Measurements from ENCODE around the gene RNF220.
"Not testable (repeated sequence)": the region's sequence is repeated elsewhere in the genome, so short reads cannot be mapped to it uniquely, and the experiment has no call there.

The RNF220 gene

DNA sequence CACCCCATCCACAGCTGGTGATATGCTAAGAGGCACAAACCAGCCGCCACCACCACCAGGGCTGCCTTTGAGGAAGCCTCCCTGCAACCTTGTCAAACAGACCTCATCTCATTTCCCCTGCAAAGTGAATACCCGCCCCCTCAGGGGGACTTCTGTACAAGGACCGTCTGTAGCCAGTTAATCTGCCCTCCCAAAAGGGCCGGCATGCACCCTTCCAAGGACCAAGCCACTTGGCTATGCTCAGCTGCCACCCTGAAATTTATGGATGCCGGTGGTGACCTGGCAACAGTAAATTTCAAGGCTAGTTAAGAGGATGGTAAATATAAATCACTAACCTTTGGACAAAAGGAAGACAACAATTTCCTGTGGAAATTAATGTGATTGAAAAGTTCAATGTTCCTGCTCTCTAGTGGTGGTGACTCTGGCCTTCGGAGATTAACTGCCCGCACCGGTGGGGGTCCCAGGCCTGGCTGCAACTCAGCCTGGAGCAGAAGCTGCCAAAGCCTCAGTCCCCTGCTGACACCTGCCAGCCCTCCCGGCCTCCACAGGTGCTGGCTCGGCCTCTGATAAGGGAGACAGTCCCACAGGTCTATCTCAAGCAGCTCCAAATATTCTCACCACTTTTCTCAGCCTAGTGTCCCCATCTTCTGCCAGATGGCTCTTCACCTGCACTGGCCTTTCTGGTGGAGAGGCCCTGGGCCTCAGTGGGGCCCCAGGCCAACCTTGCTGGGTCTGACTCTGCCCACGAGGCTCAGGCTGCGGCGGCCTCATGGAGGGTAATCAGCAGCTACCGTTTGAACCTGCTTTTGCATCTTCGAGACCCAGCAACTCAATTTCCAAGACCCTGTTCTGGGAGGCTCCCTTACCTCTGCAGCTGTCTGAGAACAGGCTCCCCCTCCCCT is 257.0 kb downstream of the RNF220 start:
- FAIRE-seq (no peak), DNase-seq (ENCODE audit: insufficient read length) (no peak)
- no peak for TF ChIP-seq TAF1 (IDR thresholded peaks at IDR 0.05; ENCODE audit: borderline replicate concordance, low read depth, low read length)
- TF ChIP-seq POLR2AphosphoS5 (IDR thresholded peaks at IDR 0.05; ENCODE audit: low read depth, low read length), result no peak
- TF ChIP-seq POLR2A (IDR thresholded peaks at IDR 0.05; ENCODE audit: low read depth, low read length), result no peak

GRCh38 chr1:44662683-44663030 is 257.6 kb downstream of the RNF220 start:
- TF ChIP-seq POLR2AphosphoS5 (IDR thresholded peaks at IDR 0.05; ENCODE audit: low read depth, low read length) (no peak), POLR2A (IDR thresholded peaks at IDR 0.05; ENCODE audit: low read depth, low read length) (no peak), TAF1 (IDR thresholded peaks at IDR 0.05; ENCODE audit: borderline replicate concordance, low read depth, low read length) (no peak)
- FAIRE-seq (no peak), DNase-seq (ENCODE audit: insufficient read length) (no peak)

- FAIRE-seq, result no peak
- no peak for DNase-seq (ENCODE audit: insufficient read length)
- TF ChIP-seq POLR2A (IDR thresholded peaks at IDR 0.05; ENCODE audit: low read depth, low read length), result no peak
- TF ChIP-seq POLR2AphosphoS5 (IDR thresholded peaks at IDR 0.05; ENCODE audit: low read depth, low read length), result no peak
- TF ChIP-seq TAF1 (IDR thresholded peaks at IDR 0.05; ENCODE audit: borderline replicate concordance, low read depth, low read length), result no peak
Measured at GRCh38 chr1:44663417-44663816, 258.4 kb downstream of the RNF220 start.

GRCh38 chr1:44664730-44665370 is 259.8 kb downstream of the RNF220 start:
- FAIRE-seq (peak; percentile 92), DNase-seq (ENCODE audit: insufficient read length) (no peak)
- TF ChIP-seq POLR2AphosphoS5 (IDR thresholded peaks at IDR 0.05; ENCODE audit: low read depth, low read length) (no peak), POLR2A (IDR thresholded peaks at IDR 0.05; ENCODE audit: low read depth, low read length) (no peak), TAF1 (IDR thresholded peaks at IDR 0.05; ENCODE audit: borderline replicate concordance, low read depth, low read length) (no peak)

GRCh38 chr1:44666719-44667118 is 261.7 kb downstream of the RNF220 start:
- not testable (repeated sequence) for DNase-seq (ENCODE audit: insufficient read length); FAIRE-seq

DNA sequence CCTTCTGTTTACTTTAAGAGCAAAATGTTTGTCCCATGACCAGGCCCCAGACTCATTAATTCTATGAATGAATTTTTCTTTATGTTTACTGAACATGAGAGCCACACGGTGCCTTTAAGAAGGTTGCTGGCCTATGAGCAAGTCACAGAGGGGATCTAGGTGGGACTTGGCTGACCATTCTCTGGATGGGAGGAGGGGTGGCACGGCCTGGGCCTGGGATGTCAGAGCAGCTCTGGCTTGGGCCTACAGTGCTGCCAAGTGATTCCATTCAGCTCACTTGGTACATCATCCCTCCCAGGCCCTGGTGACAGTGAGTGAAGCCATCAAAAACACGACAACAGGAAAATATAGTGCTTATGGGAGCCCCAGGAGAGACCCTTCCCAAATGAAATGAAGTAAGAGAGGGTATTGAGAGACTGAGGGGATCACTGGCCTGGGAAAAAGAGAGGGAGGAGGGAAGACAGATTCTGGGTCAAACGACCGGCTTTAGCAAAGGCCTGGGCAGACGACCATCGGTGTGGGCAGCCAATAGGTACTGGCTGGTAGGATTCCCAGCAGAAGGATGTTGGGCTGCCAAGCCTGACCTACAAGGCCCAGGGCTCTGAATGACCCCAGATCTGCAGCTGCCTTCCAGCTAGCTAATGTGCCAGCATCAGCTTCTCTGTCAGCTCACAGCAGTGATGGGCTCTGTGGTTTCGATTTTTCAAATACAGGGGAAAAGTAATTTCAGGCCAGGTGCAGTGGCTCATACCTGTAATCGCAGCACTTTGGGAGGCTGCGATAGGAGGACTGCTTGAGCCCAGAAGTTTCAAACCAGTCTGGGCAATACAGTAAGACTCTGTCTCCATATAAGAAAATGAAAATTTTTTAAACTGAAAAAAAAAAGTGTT is 265.9 kb downstream of the RNF220 start:
- FAIRE-seq (no peak), DNase-seq (ENCODE audit: insufficient read length) (no peak)
- TF ChIP-seq TAF1 (IDR thresholded peaks at IDR 0.05; ENCODE audit: borderline replicate concordance, low read depth, low read length), result no peak
- TF ChIP-seq POLR2AphosphoS5 (IDR thresholded peaks at IDR 0.05; ENCODE audit: low read depth, low read length), result no peak
- TF ChIP-seq POLR2A (IDR thresholded peaks at IDR 0.05; ENCODE audit: low read depth, low read length), result no peak

DNA sequence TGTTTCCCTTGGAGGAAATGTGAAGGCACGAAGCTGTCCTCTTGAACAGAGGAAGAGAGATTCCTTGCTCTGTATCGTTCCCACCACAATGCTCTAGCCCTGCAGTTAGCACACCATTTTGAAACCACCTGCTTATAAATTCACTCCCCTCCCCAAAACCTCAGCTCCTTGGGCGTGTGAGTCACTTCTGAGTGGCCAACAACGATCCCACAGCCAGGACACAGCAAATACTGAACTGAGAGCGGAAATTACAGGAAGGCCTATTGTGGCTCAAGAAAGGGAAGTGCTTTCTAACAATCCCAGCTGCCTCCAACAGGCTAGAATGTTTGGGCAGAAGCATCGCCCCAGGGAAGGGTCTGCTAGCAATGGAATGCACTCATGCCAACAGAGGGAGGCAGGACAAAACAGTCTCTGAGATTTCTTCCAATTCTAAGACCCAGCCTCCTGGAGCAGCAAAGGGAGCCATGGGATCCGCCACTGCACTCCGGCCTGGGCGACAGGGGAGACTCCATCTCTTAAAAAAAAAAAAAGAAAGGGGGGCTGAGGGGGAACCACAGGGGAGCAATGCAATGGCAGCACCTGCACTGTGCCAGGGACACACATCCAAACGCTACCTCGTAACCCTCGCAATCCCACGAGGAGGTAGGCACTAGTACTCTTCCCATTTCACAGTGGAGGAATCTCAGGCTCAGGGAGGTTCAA is 267.4 kb downstream of the RNF220 start:
- DNase-seq (ENCODE audit: insufficient read length) (no peak), FAIRE-seq (peak; percentile 89)
- TF ChIP-seq POLR2A (IDR thresholded peaks at IDR 0.05; ENCODE audit: low read depth, low read length) (peak; percentile 33; the same call in 1 of the 2 replicates), POLR2AphosphoS5 (IDR thresholded peaks at IDR 0.05; ENCODE audit: low read depth, low read length) (no peak; the same call in 1 of the 2 replicates)

DNA sequence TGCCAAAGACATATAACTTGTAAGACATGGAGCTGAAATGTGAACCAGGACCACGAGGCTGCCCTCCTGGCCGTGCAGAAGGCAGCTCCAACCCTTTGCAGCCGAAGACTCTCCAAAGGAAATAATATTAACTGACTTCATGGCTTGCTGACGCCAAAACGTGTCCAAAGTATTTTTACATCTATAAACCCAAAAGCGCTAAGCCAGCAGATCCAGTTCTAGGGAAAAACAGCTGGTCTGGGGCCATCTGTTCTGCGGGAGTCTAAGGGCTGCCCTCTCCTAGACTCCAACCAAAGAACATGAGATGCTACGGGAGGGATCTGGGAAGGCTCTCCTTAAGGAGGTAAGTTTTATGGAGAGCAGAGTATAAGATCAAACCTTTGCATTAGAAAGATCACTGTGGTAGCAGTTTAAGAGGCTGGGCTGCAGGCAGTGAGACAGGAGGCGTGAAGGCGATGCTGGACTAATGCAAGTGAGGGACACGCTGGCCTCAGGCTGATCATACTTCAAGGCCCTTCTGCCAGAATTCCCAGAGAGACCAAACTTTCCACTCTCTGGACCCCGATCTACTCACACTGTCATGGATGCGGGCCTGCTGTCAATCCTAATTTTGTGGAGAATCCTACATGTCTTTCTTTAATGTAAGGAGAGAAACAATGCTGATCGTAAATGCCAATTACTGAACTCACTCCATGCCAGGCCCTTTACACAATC is 268.1 kb downstream of the RNF220 start:
- no peak for TF ChIP-seq POLR2AphosphoS5 (IDR thresholded peaks at IDR 0.05; ENCODE audit: low read depth, low read length)
- TF ChIP-seq TAF1 (IDR thresholded peaks at IDR 0.05; ENCODE audit: borderline replicate concordance, low read depth, low read length), result no peak
- no peak for TF ChIP-seq POLR2A (IDR thresholded peaks at IDR 0.05; ENCODE audit: low read depth, low read length)
- FAIRE-seq (no peak), DNase-seq (ENCODE audit: insufficient read length) (no peak)

- no peak for DNase-seq (ENCODE audit: insufficient read length)
- TF ChIP-seq TAF1 (IDR thresholded peaks at IDR 0.05; ENCODE audit: borderline replicate concordance, low read depth, low read length) (no peak), POLR2AphosphoS5 (IDR thresholded peaks at IDR 0.05; ENCODE audit: low read depth, low read length) (0 out of 2 replicates have a peak, but pooled peaks have one; percentile 14), POLR2A (IDR thresholded peaks at IDR 0.05; ENCODE audit: low read depth, low read length) (peak; percentile 9; the same call in 1 of the 2 replicates)
- no peak for FAIRE-seq
Measured at GRCh38 chr1:44673675-44674112, 268.6 kb downstream of the RNF220 start.

Measured in GM12892 (cell line).